GM19328 (cell line): ENCODE results near the gene IYD.
"Not testable (repeated sequence)": the region's sequence is repeated elsewhere in the genome, so short reads cannot be mapped to it uniquely, and the experiment has no call there.

Experiments
- ATAC-seq: cut with Tn5 transposase; IDR thresholded peaks from one replicate; pipeline ENCODE4 v1.9.1; 2021; ENCODE audit warnings: mild to moderate bottlenecking, moderate library complexity; ENCODE audit not compliant: unreplicated experiment

Gene IYD

GRCh38 chr6:150349546-150349945 is 19.3 kb upstream of the IYD start:
- no peak for ATAC-seq

DNA sequence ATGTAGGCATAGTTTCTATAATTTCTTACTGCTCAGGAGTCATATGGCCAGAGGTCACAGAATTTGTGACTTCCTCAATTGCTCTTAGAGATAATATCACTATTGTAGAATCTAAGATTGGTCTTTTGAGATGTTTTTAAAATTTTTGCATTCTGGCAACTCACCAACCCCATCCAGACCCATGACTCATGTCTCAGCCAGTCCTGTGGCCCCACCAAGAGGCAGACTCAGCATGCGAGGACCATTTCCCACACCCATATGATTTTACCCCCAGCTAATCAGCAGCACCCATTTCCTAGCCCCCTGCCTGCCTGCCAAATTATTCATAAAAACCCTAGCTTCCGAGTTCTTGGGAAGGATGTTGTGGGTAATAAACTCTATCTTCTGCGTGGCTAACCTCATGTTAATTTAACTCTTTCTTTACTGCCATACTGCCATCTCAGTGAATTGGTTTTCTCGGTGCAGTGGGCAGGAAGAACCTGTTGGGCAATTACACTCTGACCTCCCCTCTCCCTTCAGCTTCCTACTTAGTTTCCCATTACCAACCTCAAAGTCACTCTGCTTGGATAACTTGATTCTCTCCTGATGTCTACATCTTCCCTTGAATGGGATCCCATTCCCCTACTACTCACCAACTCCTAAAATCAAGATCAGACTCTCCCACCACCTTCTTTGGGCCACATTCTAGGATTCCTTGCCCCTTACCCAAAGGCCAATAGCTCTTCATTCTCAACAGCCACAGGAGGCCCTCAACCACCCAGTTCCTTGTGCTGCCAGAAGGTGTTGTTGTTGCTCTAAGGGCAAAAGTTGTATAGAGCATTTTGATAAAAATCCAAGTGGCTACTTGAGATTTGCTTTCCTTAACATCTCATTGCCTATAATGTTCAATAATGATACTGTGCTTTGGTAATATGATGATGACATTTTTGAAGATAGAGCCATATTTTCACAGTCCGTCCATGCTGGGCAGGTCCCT is 16.2 kb upstream of the IYD start:
- ATAC-seq, result no peak

DNA sequence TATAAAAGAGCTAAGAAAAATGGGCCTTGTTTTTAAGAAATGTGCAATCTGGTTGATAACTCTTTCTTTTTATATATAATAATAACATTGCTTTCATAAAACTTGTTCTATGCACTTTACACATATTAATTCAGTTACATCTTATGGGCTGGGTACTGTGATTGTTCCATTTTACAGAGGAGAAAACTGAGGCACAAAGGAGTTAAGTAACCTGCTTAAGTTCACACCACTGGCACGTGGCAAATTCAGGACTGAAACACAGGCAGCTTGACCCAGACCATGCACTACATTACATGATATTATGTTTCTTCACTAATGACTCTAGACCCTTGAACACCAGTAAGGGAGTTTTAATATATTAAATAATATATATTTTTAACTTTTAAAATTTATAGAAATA is 15.4 kb upstream of the IYD start:
- no peak for ATAC-seq

- no peak for ATAC-seq
Measured at GRCh38 chr6:150354754-150355571, 13.8 kb upstream of the IYD start.

- ATAC-seq, result no peak
Measured at GRCh38 chr6:150355932-150356331, 12.9 kb upstream of the IYD start.

- no peak for ATAC-seq
Measured at GRCh38 chr6:150361876-150362275, 6.9 kb upstream of the IYD start.

GRCh38 chr6:150363733-150364132 is 5.1 kb upstream of the IYD start:
- ATAC-seq, result no peak

GRCh38 chr6:150366118-150366778 is 2.6 kb upstream of the IYD start:
- ATAC-seq, result no peak

DNA sequence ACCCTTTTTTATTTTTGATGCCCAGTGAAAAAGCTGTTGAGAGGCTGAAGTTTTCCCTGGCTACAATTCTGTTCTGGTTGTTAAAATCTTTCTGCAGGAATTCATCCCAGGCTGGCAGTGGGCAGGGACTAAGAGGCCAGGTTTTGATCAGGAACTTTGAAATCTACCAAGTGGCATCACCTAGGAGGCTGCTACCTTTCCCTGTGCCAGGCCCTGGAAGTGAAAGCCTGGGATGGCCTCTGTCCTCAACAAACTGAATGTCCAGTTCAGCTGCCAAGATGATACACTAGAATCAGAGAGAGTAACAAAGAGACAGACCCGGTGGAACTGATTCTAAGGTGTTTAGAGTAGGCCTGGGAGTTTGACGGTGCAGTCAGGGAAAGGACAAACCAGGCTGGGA is 596 bp downstream of the IYD start:
- no peak for ATAC-seq

- ATAC-seq, result no peak
Measured at GRCh38 chr6:150370112-150370511, 1.3 kb downstream of the IYD start.

DNA sequence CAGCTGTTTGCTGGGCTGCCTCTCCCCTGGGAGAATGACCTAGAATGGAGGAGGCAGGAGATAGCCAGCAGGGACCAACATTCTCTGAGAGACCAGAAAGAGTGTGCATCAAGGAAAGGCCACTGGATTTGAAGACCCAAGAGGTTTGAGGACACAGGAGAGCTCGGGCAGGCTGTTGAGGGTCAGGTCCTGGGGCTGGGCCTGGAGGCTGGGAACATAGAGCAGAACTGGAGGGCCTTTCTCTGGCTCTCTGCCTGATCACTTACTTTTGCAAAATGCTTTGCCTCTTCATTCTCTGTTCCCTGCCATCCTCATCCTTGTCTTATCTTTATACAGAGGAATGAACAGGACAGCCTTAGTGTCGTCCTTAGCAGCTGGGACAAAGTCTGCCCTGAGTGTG is 2.5 kb downstream of the IYD start:
- no peak for ATAC-seq

DNA sequence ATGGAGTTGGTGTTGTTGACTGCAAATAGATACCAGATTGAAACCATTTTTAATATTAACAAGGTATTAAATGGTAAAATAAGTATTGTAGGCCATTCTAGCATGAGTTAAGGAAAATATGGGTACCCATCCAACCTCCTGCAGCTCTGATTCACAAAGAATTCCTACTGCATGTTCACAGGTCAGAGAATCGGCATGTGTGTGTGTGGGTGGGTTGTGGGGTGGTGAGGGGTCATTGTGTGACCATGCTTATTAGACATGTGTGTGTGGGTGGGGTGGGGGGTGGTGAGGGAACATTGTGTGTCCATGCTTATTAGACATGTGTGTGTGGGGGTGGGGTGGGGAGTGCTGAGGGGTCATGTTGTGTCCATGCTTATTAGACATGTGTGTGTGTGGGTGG is 3.2 kb downstream of the IYD start:
- ATAC-seq, result no peak

- no peak for ATAC-seq
Measured at GRCh38 chr6:150373260-150373701, 4.5 kb downstream of the IYD start.

- ATAC-seq, result not testable (repeated sequence)
Measured at GRCh38 chr6:150374346-150374745, 5.5 kb downstream of the IYD start.

DNA sequence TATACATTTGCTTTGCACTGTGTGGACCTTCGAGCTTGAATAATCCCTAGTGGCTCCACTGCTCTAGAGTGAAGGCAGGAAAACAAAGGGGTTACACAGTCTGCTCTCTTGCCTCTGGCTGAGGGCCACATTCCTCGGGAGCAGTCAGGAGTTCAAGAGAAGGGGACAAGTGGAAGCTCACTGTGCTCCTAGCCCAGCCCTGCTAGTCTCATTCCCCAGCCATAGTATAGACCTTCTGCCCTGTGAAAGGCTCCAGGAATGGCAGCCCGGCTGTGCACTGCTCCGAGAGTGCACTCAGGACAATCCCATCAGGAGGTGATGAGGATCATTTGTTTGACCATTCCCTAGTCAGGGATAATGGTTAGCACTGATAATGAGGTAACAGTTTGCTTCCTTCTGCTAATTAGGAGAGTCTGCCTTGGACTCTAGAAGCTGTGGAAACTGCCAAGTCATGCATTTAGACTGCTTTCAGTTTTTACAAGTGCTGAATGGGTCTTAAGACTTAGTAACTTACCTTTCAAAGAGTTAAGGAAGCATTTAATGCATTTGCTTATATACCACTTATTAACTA is 8.5 kb downstream of the IYD start:
- ATAC-seq, result no peak

DNA sequence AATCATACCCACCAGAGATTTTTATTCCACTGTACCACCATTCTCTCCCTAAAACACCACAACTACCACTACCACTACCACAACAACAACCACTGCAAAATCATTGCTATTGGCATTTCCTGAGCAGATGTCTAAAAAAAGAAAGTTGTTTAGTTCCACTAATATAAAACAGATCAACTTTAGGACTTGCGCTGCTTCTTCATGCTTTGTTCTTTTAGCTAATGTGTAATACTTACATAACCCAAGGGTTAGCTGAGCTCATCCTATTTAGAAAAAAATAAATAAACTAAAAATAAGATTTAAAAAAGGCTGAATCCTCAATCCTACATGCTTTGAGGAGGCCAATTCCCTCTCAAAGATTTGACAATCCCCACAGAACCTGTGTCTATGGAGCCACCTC is 11.4 kb downstream of the IYD start:
- no peak for ATAC-seq

GRCh38 chr6:150382171-150382570 is 13.4 kb downstream of the IYD start:
- ATAC-seq, result no peak

- no peak for ATAC-seq
Measured at GRCh38 chr6:150391414-150391813, 22.6 kb downstream of the IYD start.

GRCh38 chr6:150391890-150392289 is 23.1 kb downstream of the IYD start:
- ATAC-seq, result no peak

- no peak for ATAC-seq
Measured at GRCh38 chr6:150392452-150393220, 23.8 kb downstream of the IYD start.
